GM19372 (cell line): ENCODE data around the gene ZNF768.
A peak's percentile ranks its signal among the peaks of the same experiment; 100 is the strongest.
"Not testable (repeated sequence)": the region's sequence is repeated elsewhere in the genome, so short reads cannot be mapped to it uniquely, and the experiment has no call there.

Experiments used
- ATAC-seq: cut with Tn5 transposase; IDR thresholded peaks from one replicate; pipeline ENCODE4 v1.9.1; 2021; ENCODE audit warnings: mild to moderate bottlenecking, low read depth, moderate library complexity; ENCODE audit not compliant: unreplicated experiment

The ZNF768 gene

GRCh38 chr16:30556125-30556473, 29.7 kb upstream of the ZNF768 start:
- ATAC-seq = no peak

- ATAC-seq = no peak
Measured at GRCh38 chr16:30555315-30556124, 29.2 kb upstream of the ZNF768 start.

GRCh38 chr16:30554557-30555314, 28.4 kb upstream of the ZNF768 start:
- no peak for ATAC-seq

- ATAC-seq = no peak
Measured at GRCh38 chr16:30553393-30553899, 27.1 kb upstream of the ZNF768 start.

GRCh38 chr16:30552956-30553355, 26.6 kb upstream of the ZNF768 start:
- no peak for ATAC-seq

GRCh38 chr16:30551781-30552180, 25.4 kb upstream of the ZNF768 start:
- ATAC-seq = no peak

- ATAC-seq = no peak
Measured at GRCh38 chr16:30548416-30549253, 22.3 kb upstream of the ZNF768 start.

GRCh38 chr16:30546115-30546514, 19.7 kb upstream of the ZNF768 start:
- no peak for ATAC-seq

- no peak for ATAC-seq
Measured at GRCh38 chr16:30543067-30543466, 16.7 kb upstream of the ZNF768 start.

- ATAC-seq = no peak
Measured at GRCh38 chr16:30541502-30542329, 15.3 kb upstream of the ZNF768 start.

- ATAC-seq = not testable (repeated sequence)
Measured at GRCh38 chr16:30540916-30541464, 14.6 kb upstream of the ZNF768 start.

GRCh38 chr16:30539986-30540526, 13.7 kb upstream of the ZNF768 start:
- not testable (repeated sequence) for ATAC-seq

- no peak for ATAC-seq
Measured at GRCh38 chr16:30539000-30539964, 12.9 kb upstream of the ZNF768 start.

GRCh38 chr16:30536391-30537024, 10.1 kb upstream of the ZNF768 start:
- not testable (repeated sequence) for ATAC-seq

GRCh38 chr16:30535777-30536190, 9.4 kb upstream of the ZNF768 start:
- ATAC-seq = no peak

- ATAC-seq = peak; percentile 22
Measured at GRCh38 chr16:30535106-30535776, 8.9 kb upstream of the ZNF768 start.
